NCI-H2196 treated with DMSO at 0.1 percent for 48 hours (cell line): ENCODE results near the gene RAD1.
"Not testable (repeated sequence)": the region's sequence is repeated elsewhere in the genome, so short reads cannot be mapped to it uniquely, and the experiment has no call there.

Experiments
- DNase-seq: peaks from one replicate; lab custom pipeline; 2025; ENCODE audit not compliant: unreplicated experiment; lab: John Stamatoyannopoulos, UW

The RAD1 gene

GRCh38 chr5:34915139-34915855, at the start of gene RAD1, which contains the start of gene BRIX1:
TSS of gene RAD1 (minus strand) at chr5:34915504. CDS start at chr5:34914892, 612 bp downstream.
TSS of gene BRIX1 (plus strand) at chr5:34915711. CDS start at chr5:34915739, 28 bp downstream.
- DNase-seq: peak; percentile 98

DNA sequence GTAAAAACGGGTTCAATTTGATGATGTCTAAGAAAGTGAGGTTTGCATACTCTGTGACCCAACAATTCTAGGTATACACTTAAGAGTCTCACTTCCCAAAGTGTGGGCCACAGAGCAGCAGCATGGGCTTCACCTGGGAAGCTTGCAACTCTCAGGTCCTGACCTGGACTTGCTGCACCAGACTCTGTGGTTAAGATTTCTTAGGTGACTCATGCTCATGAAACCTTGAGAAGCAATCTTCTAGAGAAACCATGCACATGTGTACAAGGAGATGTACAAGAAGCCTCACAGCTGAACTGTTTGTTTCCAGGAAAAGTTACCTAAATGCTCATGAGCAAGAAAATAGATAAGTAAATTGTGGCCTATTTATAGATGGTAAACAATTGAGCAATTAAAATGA, 44.0 kb upstream of the RAD1 start:
- DNase-seq: no peak

DNA sequence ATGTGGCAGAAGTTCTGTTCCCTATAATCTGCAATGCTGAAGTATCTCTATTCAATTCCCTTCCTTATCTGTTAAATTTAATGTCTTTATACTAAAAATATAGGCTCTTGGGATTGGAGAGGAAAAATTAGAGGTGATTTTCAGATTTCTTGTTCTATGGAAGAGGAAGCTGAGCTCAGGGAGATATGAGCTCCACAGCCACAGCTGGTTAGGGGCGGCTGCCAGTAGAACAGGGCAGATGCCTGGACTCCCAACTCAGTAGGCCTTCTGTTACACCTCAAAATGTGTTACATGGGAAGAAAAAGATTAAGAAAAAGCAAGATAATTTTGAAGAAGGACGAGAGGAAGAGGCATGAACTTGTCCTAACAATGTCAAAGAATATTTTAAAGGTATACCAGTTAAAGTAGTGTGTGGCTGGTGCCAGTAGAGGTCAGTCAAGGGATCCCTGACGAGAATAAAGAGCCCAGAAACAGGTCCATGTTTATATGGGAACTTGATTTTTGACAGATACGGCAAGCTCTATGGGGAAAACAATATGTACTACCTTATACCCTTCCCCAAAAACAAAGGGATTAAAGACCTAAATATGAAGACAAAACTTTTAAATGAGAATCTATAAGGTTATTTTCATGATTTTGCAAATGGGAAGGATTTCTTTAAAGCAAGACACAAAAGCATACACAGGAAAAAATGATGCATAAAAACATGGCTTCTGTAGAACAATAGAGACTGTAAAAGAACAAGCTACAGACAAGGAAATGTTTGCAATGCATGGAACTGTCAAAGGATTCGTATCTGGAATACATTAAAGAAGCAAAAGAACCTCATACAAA, 42.8 kb upstream of the RAD1 start:
- no peak for DNase-seq

DNA sequence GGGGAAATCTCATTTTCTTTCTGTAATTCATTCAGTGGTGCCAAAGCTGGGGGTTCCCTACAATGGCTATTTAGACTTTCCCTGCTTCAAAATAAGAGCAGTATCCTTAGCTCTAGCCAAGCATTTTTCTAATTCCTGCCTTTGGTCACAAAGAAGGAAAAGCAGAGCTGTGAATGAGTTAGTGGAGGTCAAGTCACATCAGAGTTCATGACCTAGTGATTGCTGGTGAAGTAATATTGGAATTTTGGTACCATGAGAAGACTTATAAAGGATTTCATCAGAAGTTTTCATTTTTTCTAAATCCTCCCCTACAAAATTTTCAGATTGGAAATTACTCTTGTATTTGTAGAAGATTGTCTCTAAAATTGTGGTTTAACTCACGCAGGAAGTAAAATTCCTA, 42.0 kb upstream of the RAD1 start:
- DNase-seq: no peak

DNA sequence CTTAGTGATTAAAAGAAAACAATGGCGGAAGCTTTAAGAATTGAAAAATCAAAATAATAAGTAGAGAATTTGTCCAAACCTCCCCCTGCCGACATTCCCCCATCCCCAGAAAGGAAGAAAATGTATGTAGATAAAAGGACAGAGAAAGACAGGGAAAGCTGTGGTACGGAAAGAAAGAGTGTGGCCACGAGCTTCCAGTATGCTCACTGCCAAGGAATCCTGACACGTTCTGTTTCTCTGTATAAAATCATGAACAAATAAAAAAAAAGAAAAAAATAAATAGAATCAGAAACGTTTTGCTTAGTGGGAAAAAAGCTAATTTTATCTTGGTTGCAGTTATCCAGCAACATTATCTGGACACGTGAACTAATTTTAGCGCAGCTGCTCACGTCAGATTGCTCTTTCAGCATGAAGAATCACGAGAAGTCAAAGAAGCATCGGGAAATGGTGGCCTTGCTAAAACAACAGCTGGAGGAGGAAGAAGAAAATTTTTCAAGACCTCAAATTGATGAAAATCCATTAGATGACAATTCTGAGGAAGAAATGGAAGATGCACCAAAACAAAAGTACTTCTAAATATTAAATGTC, 29.2 kb upstream of the RAD1 start:
- no peak for DNase-seq

GRCh38 chr5:34944044-34944443, 28.7 kb upstream of the RAD1 start:
- DNase-seq: no peak

GRCh38 chr5:34941936-34942335, 26.6 kb upstream of the RAD1 start:
- no peak for DNase-seq

DNA sequence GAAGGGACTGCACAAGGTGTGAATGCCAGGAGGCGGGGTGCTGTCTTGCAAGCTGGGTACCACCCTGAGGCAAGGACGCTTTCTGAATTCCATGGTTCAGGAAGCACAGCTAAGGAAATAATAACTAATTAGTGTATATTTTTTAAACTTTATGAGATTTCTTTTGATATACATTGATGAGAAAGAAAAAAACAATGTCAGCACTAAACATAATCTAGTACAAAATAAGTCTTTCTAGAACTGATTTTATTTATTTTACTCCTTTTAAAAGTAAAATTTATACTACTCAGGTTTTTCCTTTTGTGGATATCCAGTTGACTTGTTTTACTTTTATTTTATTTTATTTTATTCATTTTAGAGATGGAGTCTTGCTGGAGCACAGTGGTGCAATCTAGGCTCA, 17.6 kb upstream of the RAD1 start:
- DNase-seq: no peak

DNA sequence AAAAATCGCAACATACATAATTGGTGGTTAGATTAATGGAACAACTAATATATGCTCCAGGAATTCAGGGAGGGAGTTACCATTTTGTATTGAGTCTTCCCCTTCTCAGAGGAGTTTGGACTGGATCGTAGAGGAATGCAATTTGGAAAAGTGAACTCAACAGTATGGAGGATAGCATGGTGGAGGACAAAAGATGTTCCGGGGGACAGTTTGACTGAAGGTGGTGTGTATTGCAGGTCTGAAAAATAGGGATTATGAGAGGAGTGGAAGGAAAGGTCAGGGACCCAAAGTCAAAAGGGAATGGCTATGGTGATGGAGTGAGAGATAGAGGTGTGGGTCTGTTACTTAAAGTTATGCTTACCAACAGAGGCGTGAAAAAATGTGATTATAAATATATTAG, 15.6 kb upstream of the RAD1 start:
- DNase-seq: no peak

- no peak for DNase-seq
Observed at GRCh38 chr5:34930462-34930844, 15.1 kb upstream of the RAD1 start.

- DNase-seq: peak; percentile 79
Observed at GRCh38 chr5:34929720-34930461, 14.6 kb upstream of the RAD1 start.

- DNase-seq: peak; percentile 99
Observed at GRCh38 chr5:34929134-34929719, 13.9 kb upstream of the RAD1 start, which contains the start of gene DNAJC21. TSS of gene DNAJC21 (plus strand) at chr5:34929559. CDS start at chr5:34929820, 261 bp downstream.

GRCh38 chr5:34928267-34928666, 13.0 kb upstream of the RAD1 start:
- no peak for DNase-seq

GRCh38 chr5:34927785-34928184, 12.5 kb upstream of the RAD1 start:
- no peak for DNase-seq

GRCh38 chr5:34926318-34926888, 11.1 kb upstream of the RAD1 start:
- no peak for DNase-seq

DNA sequence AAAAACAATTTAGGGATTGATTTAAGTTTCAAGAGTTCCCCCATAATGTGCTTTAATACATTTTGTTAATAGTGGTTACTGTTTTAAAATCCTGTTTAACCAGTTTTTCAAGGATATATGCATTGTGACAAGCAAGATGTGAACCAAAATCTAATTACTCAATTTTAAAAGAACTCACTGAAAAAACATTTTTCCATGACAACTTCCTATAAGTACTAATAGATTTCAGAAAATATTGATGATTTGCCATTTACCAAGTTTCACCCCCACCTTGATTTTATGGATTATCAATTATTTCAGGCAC, 9.1 kb upstream of the RAD1 start:
- DNase-seq: no peak

DNA sequence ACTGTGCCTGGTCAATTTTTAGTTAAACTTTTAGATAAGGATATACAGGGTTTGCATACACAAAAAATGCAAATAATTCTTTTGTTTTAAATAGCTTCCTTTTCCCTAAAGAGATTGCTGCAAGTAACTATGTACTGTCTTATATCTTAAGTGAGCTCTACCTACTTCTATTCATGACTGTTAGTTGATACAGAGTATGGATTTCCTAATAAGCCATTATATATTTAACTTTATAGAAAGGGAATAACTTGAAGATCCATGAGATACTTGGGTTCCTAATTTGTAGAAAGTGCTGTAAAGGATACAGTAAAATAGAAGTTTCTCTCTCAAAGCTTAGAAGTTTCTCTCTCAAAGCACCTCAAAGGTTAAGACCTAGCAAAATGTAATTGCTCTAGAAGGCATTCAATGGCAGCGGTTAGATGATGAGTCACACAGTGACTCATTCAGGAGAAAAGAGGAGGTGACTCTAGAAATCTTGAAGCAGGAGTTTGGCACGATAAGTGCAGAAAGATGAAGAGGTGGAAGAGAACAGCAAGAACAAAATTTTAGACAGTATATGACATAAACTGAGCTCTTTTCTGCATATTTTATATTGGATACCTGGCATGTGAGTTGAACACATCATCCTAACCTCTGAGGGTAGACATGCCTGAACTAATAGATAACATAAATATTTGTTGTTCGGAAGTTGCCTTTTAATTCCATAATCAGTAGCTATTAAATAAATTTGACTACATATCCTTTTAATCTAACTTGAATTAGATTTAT, 8.6 kb upstream of the RAD1 start:
- no peak for DNase-seq

- not testable (repeated sequence) for DNase-seq
Observed at GRCh38 chr5:34923256-34923655, 8.0 kb upstream of the RAD1 start.

GRCh38 chr5:34919077-34919476, 3.8 kb upstream of the RAD1 start:
- no peak for DNase-seq

- no peak for DNase-seq
Observed at GRCh38 chr5:34918025-34918424, 2.7 kb upstream of the RAD1 start.
